GM18951 (cell line): Measurements from ENCODE around the gene EPHB1.

ENCODE experiments used
- POLR2A ChIP-seq: IDR thresholded peaks from 4 replicates; pipeline ENCODE4 v1.6.1; 2011; ENCODE audit warnings: mild to moderate bottlenecking; ENCODE audit not compliant: insufficient read length, insufficient read depth; ENCODE audit errors: extremely low read depth
- in situ Hi-C: fragments of 300-500 bp; cut with MboI; formaldehyde crosslinking; loops from one replicate; pipeline ENCODE4 v1.12.0; 2022; ENCODE audit warnings: low sequenced_read_pairs, mixed read lengths, inconsistent platforms; ENCODE audit not compliant: unreplicated experiment

EPHB1 gene

DNA sequence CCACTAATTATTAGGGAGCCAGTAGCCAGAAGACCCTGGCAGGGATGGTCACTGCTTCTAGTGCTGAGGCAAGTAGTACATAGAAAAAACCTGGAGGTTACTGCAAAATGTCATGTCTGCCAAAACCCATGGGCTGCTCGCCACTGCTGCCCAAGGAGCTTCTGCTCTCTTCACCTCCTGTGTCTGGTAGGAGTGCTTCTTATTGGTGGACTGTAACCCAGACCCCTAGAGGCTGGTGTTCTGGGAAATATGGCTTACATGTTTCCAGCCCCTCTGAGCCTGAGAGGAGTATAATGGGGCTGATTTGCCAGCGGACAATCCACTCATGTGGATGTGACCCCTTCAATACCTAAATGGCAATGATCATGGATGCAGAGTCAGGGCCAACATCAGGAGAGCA, 286.4 kb downstream of the EPHB1 start:
- in situ Hi-C loops, result no loop called here
- TF ChIP-seq POLR2A, result no peak

DNA sequence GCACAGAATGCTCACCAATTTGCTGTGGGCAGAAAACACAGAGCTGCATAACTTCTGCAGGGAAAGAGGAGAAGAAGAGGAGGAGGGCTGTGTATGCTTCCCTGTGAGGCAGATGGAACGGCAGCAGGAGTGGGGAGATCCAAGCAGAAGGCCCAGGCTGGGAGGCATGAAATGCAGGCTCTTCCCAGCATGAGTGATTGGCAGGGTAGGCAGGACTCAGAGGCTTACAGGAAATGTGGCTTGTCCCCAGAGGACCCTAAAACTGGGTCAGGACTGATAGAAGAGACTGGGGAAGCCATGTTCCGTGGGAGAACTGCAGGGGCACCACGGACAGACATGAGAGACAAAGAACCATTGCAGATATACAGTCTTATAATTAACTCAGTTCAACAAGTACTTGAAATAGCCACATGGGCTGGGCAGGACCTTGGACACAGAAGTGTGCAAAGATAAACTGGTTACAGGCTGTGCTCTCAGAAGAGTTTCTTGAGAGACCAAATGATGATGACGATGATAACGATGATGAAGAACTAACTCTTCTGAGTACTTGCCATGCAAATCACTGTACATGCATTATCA, 286.9 kb downstream of the EPHB1 start:
- in situ Hi-C loops, result no loop called here
- TF ChIP-seq POLR2A, result no peak

DNA sequence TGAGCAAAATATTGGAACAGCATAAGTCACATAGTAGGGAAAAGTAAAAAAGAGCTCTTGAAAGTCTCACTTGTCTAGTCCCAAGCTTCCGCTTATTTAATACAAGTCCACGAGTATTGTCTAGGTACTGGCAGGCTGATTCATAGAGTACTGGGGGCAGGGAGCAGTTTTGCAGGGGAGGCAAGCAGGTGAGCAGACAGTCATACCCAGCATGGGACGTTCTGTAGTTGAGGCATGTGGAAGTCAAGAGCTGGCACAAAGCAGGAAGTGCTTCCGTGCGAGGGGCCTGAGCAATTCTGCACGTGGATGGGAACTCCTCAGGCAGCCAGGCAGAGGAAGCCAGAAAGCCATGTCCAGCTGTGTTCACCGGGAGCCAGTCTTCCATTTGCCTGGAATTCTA, 287.6 kb downstream of the EPHB1 start:
- in situ Hi-C loops, result no loop called here
- TF ChIP-seq POLR2A, result no peak

GRCh38 chr3:135083179-135083578, 288.1 kb downstream of the EPHB1 start:
- in situ Hi-C loops, result no loop called here
- no peak for TF ChIP-seq POLR2A

GRCh38 chr3:135083756-135084155, 288.7 kb downstream of the EPHB1 start:
- TF ChIP-seq POLR2A, result no peak
- in situ Hi-C loops, result no loop called here

- no peak for TF ChIP-seq POLR2A
- in situ Hi-C loops, result no loop called here
Observed at GRCh38 chr3:135084405-135084804, 289.3 kb downstream of the EPHB1 start.

DNA sequence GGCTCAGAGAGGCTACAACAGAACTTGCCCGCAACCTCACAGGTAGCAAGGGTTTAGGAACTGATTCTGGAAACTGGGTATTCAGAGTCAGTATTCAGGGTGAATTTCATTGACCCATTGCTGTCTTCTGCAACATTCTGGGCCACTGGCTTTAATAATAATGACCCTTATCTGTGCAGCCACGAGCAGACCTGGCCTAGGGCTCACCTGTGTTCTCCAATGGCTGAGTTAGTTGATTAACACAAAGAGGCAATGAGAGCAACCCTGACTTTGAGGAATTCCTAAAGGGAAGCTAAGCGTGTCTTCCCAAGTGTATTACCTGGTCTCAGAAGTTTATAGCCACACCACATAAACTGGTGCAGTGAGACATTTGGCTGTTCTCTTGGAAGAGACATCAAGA, 289.9 kb downstream of the EPHB1 start:
- in situ Hi-C loops, result no loop called here
- no peak for TF ChIP-seq POLR2A

DNA sequence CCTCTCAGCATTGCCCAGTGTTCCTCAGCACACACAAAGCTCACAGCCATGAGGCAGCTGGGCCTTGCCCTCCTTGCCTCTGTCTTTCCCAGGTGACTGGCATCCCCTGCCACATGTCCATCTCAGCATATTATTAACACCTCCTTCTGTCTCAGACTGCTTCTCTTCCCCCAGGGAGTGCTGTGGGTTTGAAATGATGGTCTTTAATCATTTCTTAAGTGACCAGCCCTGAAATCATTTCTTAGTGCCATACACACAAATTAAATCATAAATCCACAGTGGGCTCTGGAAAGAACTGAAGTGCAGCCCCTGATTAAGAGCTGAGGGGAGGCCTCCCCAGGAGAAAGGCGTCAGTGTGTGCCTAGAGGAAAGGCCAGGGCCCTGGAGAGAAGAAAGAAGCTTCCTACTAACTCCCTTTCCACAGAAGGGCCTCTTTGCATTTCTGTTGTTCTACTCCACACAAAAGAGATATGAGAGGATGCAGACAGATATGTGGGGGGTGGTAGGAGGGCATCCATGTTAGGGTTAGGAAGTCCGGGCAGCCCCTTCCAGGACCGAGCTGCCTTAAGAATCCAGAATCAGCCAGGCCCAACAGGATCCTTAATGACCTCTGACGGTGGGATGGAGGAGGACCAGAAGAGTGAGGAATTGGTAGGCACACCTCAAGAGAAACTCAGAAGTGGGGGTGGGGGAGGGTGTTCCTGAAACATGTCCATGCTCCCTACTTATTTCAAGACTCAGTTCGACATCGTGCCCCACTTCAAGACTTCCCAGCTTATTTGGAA, 290.8 kb downstream of the EPHB1 start:
- in situ Hi-C loops, result no loop called here
- TF ChIP-seq POLR2A, result no peak

DNA sequence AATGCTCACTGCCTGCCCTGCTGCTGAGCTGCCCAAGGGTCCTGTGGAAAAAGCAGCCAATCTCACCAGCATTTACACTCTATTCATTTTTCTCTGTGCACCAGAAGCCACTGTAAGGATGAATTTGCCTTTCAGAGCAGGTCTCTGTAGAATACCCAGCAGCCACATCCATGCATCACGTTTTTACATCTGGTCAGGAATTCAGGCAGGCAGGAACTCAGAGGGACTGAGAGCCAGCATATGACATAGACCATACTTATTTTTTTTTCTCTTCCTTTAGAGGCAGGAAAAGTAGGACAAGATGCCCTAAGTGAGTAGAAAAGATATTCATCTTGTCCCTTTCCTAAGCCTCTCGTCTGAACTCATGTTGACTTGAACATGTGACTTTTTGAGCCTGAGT, 292.7 kb downstream of the EPHB1 start:
- in situ Hi-C loops, result no loop called here
- no peak for TF ChIP-seq POLR2A

DNA sequence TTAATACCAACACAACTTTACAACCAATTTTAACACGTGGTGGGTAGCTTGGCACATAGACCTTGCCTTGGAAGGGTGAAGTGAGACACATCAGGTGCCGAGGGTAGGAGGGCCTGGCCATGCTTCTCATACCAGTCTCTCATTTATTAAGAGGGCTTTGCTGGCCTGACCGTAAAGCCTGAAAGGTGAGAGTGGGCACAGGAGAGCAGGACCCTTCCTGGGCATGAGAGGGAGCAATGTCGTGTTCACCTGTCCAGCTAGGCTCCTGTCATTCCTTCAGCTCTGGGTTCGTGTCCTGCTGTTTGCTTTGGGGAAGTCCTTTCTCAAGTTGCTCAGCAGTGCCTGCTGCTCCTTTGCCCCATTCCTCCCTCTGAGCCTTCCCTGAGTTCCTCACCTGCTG, 294.4 kb downstream of the EPHB1 start:
- no peak for TF ChIP-seq POLR2A
- in situ Hi-C loops, result no loop called here

GRCh38 chr3:135090020-135090717, 295.1 kb downstream of the EPHB1 start:
- in situ Hi-C loops, result no loop called here
- TF ChIP-seq POLR2A, result no peak

DNA sequence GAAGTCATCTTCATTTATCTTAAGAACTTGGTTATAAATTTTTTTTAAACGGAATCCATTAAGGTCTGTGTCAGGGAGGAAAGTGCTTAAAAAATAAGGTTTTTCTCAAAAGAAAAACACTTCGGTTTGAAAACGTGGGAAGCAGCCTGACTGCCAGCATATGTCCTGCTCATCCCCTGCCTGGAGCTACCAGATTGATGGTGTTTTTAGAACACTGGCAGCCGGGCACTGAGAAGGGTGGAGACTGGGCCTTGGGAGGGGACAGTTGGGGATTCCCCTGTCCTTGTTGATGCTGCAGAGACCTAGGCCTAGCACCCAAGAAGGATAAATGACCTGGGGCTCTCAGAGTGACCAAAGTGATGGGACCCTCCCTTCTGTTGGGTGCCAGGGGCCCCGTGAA, 296.9 kb downstream of the EPHB1 start:
- in situ Hi-C loops, result no loop called here
- no peak for TF ChIP-seq POLR2A

DNA sequence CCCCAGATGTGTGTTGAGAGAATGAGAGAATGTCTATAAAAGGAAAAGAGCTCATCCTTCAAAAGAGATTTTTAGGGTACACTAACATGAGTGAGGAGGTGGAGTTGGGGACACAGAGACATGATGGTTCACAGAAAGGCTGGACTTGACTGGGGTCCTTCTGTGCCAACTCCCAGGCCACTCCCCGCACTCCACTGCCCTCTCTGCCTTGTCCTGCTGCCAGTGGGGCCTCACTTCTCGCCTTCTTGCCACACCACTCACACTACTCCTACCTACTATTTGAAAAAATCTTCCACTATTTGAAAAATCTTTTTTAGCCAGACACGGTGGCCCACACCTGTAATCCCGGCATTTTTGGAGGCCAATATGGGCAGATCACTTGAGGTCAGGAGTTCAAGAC, 298.1 kb downstream of the EPHB1 start:
- in situ Hi-C loops, result no loop called here
- no peak for TF ChIP-seq POLR2A
